ENCODE data around the gene CDH6. TPM values are rescaled to one million over a fixed set of nuclear protein-coding genes. Genes with fewer than 3 reads are reported as not detected.

The CDH6 gene
- total and polyA plus RNA-seq, 2 experiments from 2014 or later = 0.60 to 1.1 TPM

- H3K4me3 Mint-ChIP-seq = no peak overlapping the region
- TF ChIP-seq JUNB (IDR thresholded peaks at IDR 0.05; ENCODE audit: unreplicated experiment) (no peak), STAT1 (IDR thresholded peaks at IDR 0.05; ENCODE audit: unreplicated experiment) (no peak), EZH2phosphoT487 (IDR thresholded peaks at IDR 0.05; ENCODE audit: unreplicated experiment) (no peak), ZNF331 (CRISPR knock-in tag; IDR thresholded peaks at IDR 0.05; ENCODE audit: low read depth) (no peak), CREB1 (CRISPR knock-in tag; IDR thresholded peaks at IDR 0.05; ENCODE audit: low read depth) (no peak), ZNF114 (CRISPR knock-in tag; IDR thresholded peaks at IDR 0.05) (no peak), NANOG (IDR thresholded peaks at IDR 0.05; ENCODE audit: borderline replicate concordance) (no peak), EZH2 (IDR thresholded peaks at IDR 0.05; ENCODE audit: low read depth, unreplicated experiment) (no peak), ETS1 (IDR thresholded peaks at IDR 0.05) (no peak), POLR2AphosphoS5 (IDR thresholded peaks at IDR 0.05; ENCODE audit: low read depth) (no peak), REST (IDR thresholded peaks at IDR 0.05; ENCODE audit: unreplicated experiment) (no peak), CTCF (conservative IDR thresholded peaks at IDR 0.05; ENCODE audit: low read depth in 2 of 2) (no peak)
- TF ChIP-seq, protein P1, sequence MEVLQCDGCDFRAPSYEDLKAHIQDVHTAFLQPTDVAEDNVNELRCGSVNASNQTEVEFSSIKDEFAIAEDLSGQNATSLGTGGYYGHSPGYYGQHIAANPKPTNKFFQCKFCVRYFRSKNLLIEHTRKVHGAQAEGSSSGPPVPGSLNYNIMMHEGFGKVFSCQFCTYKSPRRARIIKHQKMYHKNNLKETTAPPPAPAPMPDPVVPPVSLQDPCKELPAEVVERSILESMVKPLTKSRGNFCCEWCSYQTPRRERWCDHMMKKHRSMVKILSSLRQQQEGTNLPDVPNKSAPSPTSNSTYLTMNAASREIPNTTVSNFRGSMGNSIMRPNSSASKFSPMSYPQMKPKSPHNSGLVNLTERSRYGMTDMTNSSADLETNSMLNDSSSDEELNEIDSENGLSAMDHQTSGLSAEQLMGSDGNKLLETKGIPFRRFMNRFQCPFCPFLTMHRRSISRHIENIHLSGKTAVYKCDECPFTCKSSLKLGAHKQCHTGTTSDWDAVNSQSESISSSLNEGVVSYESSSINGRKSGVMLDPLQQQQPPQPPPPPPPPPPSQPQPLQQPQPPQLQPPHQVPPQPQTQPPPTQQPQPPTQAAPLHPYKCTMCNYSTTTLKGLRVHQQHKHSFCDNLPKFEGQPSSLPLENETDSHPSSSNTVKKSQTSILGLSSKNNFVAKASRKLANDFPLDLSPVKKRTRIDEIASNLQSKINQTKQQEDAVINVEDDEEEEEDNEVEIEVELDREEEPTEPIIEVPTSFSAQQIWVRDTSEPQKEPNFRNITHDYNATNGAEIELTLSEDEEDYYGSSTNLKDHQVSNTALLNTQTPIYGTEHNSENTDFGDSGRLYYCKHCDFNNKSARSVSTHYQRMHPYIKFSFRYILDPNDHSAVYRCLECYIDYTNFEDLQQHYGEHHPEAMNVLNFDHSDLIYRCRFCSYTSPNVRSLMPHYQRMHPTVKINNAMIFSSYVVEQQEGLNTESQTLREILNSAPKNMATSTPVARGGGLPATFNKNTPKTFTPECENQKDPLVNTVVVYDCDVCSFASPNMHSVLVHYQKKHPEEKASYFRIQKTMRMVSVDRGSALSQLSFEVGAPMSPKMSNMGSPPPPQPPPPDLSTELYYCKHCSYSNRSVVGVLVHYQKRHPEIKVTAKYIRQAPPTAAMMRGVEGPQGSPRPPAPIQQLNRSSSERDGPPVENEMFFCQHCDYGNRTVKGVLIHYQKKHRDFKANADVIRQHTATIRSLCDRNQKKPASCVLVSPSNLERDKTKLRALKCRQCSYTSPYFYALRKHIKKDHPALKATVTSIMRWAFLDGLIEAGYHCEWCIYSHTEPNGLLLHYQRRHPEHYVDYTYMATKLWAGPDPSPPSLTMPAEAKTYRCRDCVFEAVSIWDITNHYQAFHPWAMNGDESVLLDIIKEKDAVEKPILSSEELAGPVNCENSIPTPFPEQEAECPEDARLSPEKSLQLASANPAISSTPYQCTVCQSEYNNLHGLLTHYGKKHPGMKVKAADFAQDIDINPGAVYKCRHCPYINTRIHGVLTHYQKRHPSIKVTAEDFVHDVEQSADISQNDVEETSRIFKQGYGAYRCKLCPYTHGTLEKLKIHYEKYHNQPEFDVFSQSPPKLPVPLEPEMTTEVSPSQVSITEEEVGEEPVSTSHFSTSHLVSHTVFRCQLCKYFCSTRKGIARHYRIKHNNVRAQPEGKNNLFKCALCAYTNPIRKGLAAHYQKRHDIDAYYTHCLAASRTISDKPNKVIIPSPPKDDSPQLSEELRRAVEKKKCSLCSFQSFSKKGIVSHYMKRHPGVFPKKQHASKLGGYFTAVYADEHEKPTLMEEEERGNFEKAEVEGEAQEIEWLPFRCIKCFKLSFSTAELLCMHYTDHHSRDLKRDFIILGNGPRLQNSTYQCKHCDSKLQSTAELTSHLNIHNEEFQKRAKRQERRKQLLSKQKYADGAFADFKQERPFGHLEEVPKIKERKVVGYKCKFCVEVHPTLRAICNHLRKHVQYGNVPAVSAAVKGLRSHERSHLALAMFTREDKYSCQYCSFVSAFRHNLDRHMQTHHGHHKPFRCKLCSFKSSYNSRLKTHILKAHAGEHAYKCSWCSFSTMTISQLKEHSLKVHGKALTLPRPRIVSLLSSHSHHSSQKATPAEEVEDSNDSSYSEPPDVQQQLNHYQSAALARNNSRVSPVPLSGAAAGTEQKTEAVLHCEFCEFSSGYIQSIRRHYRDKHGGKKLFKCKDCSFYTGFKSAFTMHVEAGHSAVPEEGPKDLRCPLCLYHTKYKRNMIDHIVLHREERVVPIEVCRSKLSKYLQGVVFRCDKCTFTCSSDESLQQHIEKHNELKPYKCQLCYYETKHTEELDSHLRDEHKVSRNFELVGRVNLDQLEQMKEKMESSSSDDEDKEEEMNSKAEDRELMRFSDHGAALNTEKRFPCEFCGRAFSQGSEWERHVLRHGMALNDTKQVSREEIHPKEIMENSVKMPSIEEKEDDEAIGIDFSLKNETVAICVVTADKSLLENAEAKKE (CRISPR knock-in tag; IDR thresholded peaks at IDR 0.05) = no peak
- H3K36me3 Mint-ChIP-seq (ENCODE audit: low read depth) = no peaks in the 10 kb centered on the region
- H3K27me3 ChIP-seq (ENCODE audit: insufficient read depth) = no peaks in the 10 kb centered on the region
- DNase-seq (ENCODE audit: low spot score) (no peak), ATAC-seq (no peak)
- no peak overlapping the region for H3K4me3 ChIP-seq
- H3K9me3 Mint-ChIP-seq = no peaks in the 10 kb centered on the region
- no peaks in the 10 kb centered on the region for H4K20me1 ChIP-seq (replicated peaks; ENCODE audit: insufficient read depth)
- H3K4me2 ChIP-seq = no peak overlapping the region
- no peaks in the 10 kb centered on the region for H3F3A ChIP-seq (replicated peaks; ENCODE audit: low read depth)
- no peak overlapping the region for H3K27ac Mint-ChIP-seq
- H3K9me2 ChIP-seq (ENCODE audit: insufficient read depth) = 0 out of 2 replicates have a peak, but pooled peaks cover 3% of the 10 kb centered on the region
- no peaks in the 10 kb centered on the region for H3K36me3 ChIP-seq (ENCODE audit: insufficient read depth)
- H2AFZ ChIP-seq = no peak overlapping the region
- H3K79me2 ChIP-seq (replicated peaks; ENCODE audit: insufficient read depth) = no peaks in the 10 kb centered on the region
- no peak overlapping the region for H3K27ac ChIP-seq (ENCODE audit: low read depth)
- H3K4me1 ChIP-seq (ENCODE audit: insufficient read depth) = no peaks in the 10 kb centered on the region
- no peaks in the 10 kb centered on the region for H3K27me3 Mint-ChIP-seq (ENCODE audit: insufficient read depth, low read depth, poor library complexity)
- no peaks in the 10 kb centered on the region for H3K4me1 Mint-ChIP-seq
Observed at GRCh38 chr5:31335456-31335855, 142.0 kb downstream of the CDH6 start.
